GM18505 (cell line): ENCODE results near the gene TRIM38.
"Not testable (repeated sequence)": the region's sequence is repeated elsewhere in the genome, so short reads cannot be mapped to it uniquely, and the experiment has no call there.

Source experiments
- ATAC-seq: cut with Tn5 transposase; IDR thresholded peaks from one replicate; pipeline ENCODE4 v1.9.1; 2021; ENCODE audit not compliant: unreplicated experiment
- POLR2A ChIP-seq: IDR thresholded peaks from 4 replicates; pipeline ENCODE4 v1.6.1; 2011; ENCODE audit warnings: borderline replicate concordance; ENCODE audit not compliant: insufficient read depth, insufficient read length; ENCODE audit errors: extremely low read depth

The TRIM38 gene

DNA sequence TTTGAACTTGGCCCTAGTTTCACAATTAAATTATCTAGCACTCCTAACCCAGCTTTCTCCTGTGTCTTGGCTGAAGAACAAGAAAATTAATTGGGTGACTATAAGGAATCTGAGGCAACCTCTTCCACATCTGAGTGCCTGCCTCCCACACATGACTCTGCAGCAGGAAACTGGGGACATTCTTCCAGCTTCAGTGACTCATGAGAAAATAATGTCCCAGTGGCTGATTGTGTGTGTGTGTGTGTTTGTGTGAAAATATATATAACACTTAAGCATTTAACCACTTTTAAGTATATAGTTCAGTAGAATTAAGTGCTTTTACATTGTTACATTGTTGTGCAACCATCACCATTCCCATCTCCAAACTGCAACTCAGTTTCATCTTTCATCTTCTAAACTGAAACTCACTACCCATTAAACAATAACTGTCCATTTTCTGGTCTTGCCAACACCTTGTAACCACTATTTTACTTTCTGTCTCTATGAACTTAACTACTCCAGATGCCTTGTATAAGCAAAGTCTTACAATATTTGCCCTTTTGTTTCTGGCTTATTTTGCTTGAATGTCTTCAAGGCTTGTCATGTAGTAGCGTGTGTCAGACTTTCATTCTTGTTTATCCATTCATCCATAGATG is 8.7 kb downstream of the TRIM38 start:
- no peak for ATAC-seq

DNA sequence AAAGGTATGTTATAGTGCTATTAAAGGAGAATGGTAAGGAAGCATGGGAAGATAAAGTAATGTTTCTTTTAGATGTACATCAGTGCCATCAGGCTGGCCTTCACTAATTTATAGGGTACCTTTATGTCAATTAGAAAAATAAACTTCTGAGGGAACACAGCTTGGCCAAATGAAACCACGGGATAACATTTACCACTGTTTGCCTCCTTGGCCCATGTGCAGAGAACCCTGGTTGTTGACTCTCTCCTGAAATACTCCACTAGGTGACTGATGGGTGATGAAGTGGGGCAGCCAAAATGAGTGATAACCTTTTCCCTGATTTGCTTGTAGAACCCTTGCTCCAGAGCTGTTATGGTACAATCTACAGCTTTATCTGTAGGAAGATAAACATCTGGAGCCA is 9.5 kb downstream of the TRIM38 start:
- no peak for ATAC-seq
- TF ChIP-seq POLR2A = no peak

More for the DNA sequence above, 8.7 kb downstream of the TRIM38 start:
- no peak for TF ChIP-seq POLR2A

DNA sequence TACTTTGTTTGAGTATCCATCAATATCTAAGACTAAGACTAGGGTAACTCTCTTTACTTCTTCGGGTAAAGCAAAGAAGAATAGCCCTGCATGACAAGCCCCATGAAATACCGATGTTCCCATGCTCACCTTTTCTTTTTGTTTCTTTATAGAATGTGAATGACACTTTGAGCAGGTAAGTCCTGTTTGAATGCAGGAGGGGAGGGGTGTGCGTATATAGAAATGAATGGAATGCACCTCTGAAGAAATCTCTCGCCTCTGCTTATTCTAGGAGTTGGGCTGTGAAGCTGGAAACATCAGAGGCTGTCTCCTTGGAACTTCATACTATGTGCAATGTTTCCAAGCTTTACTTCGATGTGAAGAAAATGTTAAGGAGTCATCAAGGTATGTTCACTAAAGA is 10.3 kb downstream of the TRIM38 start:
- no peak for TF ChIP-seq POLR2A
- ATAC-seq = no peak

DNA sequence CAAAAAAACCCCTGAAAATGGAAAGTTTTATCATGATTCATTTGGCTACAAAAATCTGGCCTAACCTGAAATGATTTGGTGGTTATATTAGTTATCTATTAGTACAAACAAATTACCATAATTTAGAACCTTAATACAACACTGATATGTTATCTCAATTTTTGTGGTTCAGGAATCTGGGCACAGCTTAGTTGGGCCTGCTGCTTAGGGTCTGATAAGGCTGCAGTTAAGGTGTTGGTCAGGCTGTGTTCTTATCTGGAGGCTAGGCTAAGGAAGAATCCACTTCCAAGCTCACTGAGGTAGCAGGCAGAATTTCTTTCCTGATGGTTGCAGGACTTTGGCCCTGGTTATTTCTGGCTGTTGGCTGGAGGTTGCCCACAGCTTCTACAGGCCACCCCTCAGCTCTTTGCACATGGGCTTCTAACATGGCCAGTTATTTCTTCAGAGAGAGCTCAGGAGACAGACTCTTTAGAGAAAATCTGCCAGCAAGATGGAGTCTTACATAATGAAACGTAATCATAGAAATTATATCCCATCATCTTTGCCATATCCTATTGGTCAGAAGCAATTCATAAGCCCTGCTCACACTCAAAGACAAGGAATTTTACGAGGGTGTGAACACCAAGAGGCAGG is 11.4 kb downstream of the TRIM38 start:
- no peak for ATAC-seq
- no peak for TF ChIP-seq POLR2A

DNA sequence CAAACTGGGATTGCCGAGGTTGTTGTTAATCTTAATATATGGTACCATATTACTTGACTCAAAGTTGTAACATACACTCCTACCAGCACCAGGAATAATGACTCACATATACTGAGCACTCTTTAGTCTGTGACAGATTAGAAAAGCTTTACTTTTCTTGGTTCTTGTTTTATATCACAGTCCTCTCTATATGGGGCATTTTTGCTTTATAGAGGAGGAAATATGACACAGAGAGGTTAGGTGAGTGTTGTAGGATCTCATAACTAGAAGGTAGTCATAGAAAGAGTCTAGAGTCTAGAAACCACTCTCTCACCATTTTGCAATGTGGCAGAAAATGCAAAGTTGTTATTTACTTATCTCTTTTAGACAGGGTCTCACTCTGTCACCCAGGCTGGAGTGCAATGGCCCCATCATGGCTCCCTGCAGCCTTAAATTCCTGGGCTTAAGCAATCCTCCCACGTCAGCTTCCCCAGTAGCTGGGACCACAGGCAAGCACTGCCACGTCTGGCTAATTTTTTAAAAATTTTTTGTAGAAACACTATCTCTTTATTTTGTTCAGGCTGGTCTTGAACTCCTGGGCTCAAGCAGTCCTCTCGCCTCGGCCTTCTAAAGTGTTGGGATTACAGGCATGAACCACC is 13.4 kb downstream of the TRIM38 start:
- no peak for TF ChIP-seq POLR2A
- no peak for ATAC-seq

- ATAC-seq = no peak
- TF ChIP-seq POLR2A = no peak
Observed at GRCh38 chr6:25980935-25981334, 18.3 kb downstream of the TRIM38 start.

DNA sequence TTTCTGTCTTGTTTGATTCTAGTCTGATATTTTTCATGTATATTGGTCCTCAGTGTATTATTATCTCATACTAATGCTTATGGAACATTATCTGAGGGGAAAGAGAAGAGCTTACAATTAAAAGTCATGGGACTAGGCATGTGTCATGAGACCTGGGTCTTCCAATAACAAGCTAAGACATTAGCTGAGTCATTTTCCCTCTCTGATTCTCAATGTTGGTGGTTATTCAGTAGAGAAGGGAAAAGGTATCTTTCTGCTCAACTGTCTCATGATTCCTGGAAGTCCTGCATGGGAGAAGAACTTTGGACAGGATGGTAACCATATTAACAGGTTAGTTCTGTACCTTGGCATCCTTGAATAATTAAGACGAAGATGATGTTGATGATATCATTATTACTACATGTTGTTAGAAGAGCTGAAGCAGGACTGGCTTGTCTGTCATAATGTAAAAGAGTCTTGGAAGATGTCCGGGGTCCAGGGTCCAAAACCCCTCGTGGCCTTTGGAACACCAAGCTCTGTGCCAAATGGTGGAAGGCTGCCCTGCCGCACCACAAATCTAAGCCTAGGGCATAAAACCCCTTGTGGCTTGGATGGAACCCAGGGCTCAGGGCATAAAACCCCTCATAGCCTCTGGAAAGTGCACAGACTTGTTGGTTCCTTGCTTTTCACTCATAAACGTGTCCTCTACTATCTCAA is 19.1 kb downstream of the TRIM38 start:
- no peak for ATAC-seq
- no peak for TF ChIP-seq POLR2A

GRCh38 chr6:25984265-25984664 is 21.7 kb downstream of the TRIM38 start:
- ATAC-seq = no peak
- TF ChIP-seq POLR2A = no peak

DNA sequence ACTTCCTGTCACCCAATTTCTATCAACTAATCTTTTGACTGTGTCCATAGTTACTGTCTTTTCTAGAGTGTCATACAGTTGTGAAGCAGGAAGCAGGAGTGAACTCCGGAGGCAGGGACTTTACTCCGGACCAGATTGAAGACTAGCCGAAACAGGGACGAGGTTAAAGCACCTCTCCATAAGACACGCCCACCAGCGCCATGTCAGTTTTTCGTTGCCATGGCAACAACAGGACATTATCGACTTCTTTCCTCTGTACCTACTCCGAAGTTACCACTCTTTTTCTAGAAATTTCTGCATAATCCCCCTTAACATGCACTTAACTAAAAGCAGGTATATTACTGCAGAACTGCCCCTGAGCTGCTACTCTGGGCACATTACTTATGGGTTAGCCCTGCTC is 25.2 kb downstream of the TRIM38 start:
- no peak for ATAC-seq
- no peak for TF ChIP-seq POLR2A

GRCh38 chr6:25990172-25990873 is 27.7 kb downstream of the TRIM38 start:
- no peak for ATAC-seq
- TF ChIP-seq POLR2A = no peak

GRCh38 chr6:25991785-25992412 is 29.3 kb downstream of the TRIM38 start:
- ATAC-seq = peak; percentile 39
- no peak for TF ChIP-seq POLR2A

DNA sequence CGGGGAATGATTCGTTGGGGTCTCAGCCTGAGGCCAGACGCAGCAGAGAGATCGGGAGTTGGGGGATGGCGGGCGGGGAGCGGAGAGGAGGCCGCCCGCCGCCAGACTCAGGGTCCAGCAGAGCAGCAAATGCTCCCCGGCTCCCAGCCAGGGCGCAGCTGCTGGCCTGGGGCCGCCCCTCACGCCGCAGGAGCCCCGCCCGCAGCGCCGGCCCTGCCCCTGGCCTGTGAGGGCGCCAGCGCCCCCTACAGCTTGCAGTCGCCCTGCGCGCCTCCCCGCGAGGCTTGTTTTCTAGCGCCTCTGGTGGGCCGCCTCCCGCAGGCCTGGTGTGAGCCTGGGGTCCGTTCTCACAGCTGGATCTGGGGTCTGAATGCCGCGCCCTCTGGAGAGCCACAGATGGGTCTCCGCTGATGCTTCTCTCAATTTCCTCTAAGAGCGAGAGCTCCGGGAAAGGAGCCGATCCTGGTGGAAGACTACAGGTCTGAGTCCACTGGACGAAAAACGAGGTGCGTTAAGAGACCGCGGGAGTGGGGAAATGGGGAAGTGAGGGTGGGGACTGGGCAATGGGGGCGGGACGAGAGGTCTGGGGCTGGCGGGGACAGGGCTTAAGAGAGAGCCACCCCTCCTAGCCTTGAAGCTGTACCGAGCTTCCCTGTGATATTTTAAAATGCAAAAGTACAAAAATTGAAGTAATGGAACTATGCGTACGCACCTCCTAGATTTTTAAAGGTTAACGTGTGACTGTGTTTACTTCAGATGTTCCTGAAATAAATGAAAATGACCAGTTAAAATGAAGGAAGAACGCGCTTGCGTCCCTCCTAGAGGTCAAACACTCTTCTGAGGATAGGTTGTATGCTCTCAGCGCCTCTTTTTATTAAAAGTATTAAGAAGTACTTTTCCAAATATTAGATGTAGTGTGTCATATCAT is 30.1 kb downstream of the TRIM38 start:
- TF ChIP-seq POLR2A = peak; percentile 92
- peak; percentile 92 for ATAC-seq

DNA sequence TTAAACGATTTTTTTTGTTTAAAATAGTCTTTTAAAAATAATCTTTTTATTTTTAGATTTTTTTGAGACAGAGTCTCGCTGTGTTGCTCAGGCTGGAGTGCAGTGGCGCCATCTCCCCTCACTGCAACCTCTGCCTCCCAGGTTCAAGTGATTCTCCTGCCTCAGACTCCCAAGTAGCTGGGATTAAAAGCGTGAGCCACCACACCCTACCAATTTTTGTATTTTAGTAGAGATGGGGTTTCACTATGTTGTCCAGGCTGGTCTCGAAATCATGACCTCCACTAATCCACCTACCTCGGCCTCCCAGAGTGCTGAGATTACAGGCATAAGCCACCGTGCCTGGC is 30.7 kb downstream of the TRIM38 start:
- ATAC-seq = not testable (repeated sequence)
